ENCODE measurements around the gene ZNF518A. TPM values are rescaled to one million over a fixed set of nuclear protein-coding genes. Genes with fewer than 3 reads are reported as not detected.

ZNF518A gene
- total and polyA plus RNA-seq, 10 of the 15 experiments (the other 5 are each of a cell fraction or from before 2014, with no cell fraction given) = 3.7 to 24.4 (median 15.4) TPM

GRCh38 chr10:96152437-96152836 is 22.3 kb downstream of the ZNF518A start:
- H3K36me3 ChIP-seq (ENCODE audit: control insufficient read depth in 2 of 2, insufficient read depth in 2 of 2, low read length in 1 of 2) = peaks cover 0 to 16% of the 10 kb centered on the region in 2 experiments
- POLR2A ChIA-PET = no interaction called here
- 90% methylated on average over 4 of the region's 4 CpGs for WGBS (ENCODE audit: insufficient coverage, insufficient replicate concordance, low lambda C conversion rate, missing lambda C conversion rate)
- no peak overlapping the region for H3K9ac ChIP-seq (ENCODE audit: control insufficient read depth, insufficient read depth, low read length)
- H3K4me2 ChIP-seq (ENCODE audit: control insufficient read depth, insufficient read depth) = no peak overlapping the region
- CTCF ChIA-PET = no interaction called here
- no peak overlapping the region for H3K4me3 ChIP-seq
- H2AFZ ChIP-seq (ENCODE audit: control insufficient read depth, low read depth, low read length) = no peak overlapping the region
- BruUV-seq (replicated peaks) = no TSS peak
- H3K27me3 ChIP-seq (replicated peaks in 1 of 2; ENCODE audit: control insufficient read depth in 2 of 2, insufficient read depth in 2 of 2, low read length in 1 of 2) = no peaks in the 10 kb centered on the region
- H3K79me2 ChIP-seq (ENCODE audit: control insufficient read depth, insufficient read depth, low read length) = no peaks in the 10 kb centered on the region
- no peaks in the 10 kb centered on the region for H3K4me1 ChIP-seq (ENCODE audit: control insufficient read depth, insufficient read depth, low read length)
- SMC1A ChIA-PET (ENCODE audit: uncharacterized antibody, unreplicated experiment) = interaction anchor here (0.9 kb wide), 1 partner anchor 138 kb away, joined by 4 read pairs; no protein-coding TSS in a partner anchor
- DNase-seq (ENCODE audit: low read depth, low spot score) = no peak
- ATAC-seq = no peak
- RAD21 ChIA-PET (ENCODE audit: unreplicated experiment) = no interaction called here
- no peak for FAIRE-seq
- H4K20me1 ChIP-seq (ENCODE audit: control insufficient read depth, insufficient read depth) = no peaks in the 10 kb centered on the region
- intact Hi-C loops (cut with micrococcal nuclease; ENCODE audit: unreplicated experiment) (loop anchor here (5.0 kb wide), 1 partner anchor 135 kb away; no protein-coding TSS in a partner anchor), in situ Hi-C loops (cut with MboI) (no loop called here)
- no peaks in the 10 kb centered on the region for H3K9me3 ChIP-seq (replicated peaks; ENCODE audit: control insufficient read depth, insufficient read depth, low read length)
- no peak for TF ChIP-seq ELK1 (IDR thresholded peaks at IDR 0.05; ENCODE audit: low read depth, low read length)
- no peak for TF ChIP-seq BMI1 (IDR thresholded peaks at IDR 0.05; ENCODE audit: borderline replicate concordance)
- TF ChIP-seq CTCF (IDR thresholded peaks at IDR 0.05 in 2 of 3, conservative IDR thresholded peaks at IDR 0.05 in 1 of 3; ENCODE audit: control insufficient read depth in 2 of 3, extremely low read depth in 1 of 3, insufficient read depth in 1 of 3, low read depth in 3 of 3, low read length in 3 of 3) = no peak
- no peak for TF ChIP-seq RAD21 (IDR thresholded peaks at IDR 0.05; ENCODE audit: insufficient read depth, low read depth, low read length)
- TF ChIP-seq BCL11A (IDR thresholded peaks at IDR 0.05; ENCODE audit: low read depth, low read length) = no peak
- H3K27ac ChIP-seq (ENCODE audit: control insufficient read depth, insufficient read depth) = no peak overlapping the region

Measured in GM12878 (cell line).